NK-92 treated with Interleukin-12 subunit alpha and Interleukin-12 subunit beta, amount 100 ng/mL, for 24 hours (cell line): ENCODE results near the gene CDC42EP5.
"Not testable (repeated sequence)": the region's sequence is repeated elsewhere in the genome, so short reads cannot be mapped to it uniquely, and the experiment has no call there.

Source experiments
- DNase-seq: peaks from one replicate; lab custom pipeline; 2025; lab: John Stamatoyannopoulos, UW

The CDC42EP5 gene

DNA sequence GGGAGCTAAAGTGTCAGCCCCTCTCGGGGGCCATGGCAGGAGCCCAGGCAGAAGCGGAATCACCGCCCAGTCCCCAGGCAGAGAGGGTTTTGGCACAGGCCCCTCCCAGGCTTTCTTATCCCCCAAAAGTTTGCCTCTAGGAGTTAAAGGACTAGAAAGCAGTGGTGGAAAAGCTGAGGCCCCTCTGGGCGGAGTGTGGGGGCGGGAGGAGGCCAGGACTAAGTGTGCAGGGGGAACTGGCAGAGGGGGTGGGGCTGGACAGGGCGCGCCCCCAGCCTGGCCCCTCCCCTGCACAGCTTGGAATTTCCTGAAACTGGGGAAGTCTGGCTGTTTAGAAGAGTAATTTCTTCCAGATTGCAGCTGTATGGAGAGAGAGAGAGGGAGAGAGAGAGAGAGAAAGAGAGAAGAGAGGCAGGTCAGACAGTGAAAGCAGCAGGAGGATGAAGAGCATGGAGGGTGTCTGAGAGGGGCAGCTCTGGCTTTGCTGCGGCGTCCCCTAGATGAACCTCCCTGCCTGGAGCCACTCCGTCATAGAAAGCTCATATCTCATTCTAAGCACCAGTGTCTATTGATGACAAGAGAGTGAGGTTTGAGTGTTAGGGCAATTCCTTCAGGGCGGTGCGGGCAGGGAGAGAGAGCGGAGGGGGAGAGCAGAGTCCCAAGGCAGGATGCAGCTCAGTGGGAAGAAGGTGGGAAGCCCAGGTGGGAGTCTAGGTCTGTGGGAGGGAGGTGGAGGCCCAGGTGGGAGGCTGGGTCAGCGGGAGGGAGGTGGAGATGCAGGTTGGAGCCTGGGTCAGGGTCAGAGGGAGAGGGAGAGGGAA lies at the start of gene CDC42EP5:
Gene CDC42EP5 (minus strand): TSS at position 226 of the 821 bp plus-strand sequence. CDS start 7,749 bp downstream, outside the sequence.
- no peak for DNase-seq

- DNase-seq: no peak
Measured at GRCh38 chr19:54521860-54522513, 48.9 kb upstream of the CDC42EP5 start.

DNA sequence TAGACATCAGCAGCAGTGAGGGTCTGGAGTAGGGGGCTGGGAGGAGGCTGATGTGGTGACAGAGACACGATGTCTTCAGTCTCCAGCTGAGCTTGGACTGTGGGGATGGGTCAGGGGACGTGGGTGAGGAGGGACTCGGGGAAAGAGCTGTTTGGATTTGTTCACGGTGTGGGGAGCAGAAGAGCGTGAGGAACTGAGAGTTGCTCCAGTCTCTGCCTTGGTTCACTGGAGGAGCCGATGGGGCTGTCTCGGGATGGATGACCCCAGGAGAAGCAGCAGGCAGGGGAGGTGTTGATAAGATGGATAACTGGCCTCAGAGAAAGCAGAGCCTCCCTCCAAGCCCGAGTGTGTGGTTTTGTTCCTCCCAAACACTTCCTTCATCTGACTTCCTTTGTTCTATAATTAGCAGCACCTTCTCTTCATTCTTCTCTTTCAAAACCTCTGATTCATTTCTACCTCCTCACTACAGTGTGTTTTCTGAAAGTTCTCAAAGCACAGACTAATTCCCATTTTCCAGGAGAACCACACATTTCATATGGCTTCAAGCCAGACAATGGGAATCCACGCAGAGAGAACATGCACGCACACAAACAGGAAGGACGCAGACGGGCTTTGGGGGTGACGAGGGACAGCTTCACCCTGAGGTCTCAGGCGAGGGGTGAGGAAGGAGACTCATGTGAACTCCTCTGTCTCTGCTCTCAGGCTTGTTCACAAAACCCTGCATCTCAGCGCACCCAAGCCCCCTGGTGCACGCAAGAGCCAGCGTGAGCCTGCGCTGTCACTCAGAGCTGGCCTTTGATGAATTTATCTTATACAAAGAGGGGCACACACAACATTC lies 48.1 kb upstream of the CDC42EP5 start:
- no peak for DNase-seq

- peak; percentile 53 for DNase-seq
Measured at GRCh38 chr19:54518844-54519243, 45.7 kb upstream of the CDC42EP5 start.

DNA sequence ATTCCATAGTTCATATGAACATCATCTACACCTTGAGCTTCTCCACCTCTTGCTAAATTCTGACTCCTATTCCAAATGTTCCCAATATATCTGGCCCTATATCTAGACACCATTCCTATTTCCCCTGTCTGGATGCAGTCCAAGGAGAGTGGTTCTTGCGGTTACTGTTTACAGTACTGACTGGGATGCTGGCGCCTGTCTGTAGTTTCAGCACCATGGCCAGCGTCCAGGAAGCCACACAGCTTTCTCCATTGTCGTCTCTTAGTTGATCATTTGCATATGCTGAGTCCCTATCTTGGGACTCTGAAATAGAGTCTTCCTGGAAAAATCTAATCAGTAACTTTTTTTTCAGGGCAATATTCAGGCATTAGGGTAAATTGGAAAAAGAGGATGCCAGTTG lies 44.4 kb upstream of the CDC42EP5 start:
- DNase-seq: peak; percentile 43

GRCh38 chr19:54515156-54515555 lies 42.1 kb upstream of the CDC42EP5 start:
- DNase-seq: no peak

DNA sequence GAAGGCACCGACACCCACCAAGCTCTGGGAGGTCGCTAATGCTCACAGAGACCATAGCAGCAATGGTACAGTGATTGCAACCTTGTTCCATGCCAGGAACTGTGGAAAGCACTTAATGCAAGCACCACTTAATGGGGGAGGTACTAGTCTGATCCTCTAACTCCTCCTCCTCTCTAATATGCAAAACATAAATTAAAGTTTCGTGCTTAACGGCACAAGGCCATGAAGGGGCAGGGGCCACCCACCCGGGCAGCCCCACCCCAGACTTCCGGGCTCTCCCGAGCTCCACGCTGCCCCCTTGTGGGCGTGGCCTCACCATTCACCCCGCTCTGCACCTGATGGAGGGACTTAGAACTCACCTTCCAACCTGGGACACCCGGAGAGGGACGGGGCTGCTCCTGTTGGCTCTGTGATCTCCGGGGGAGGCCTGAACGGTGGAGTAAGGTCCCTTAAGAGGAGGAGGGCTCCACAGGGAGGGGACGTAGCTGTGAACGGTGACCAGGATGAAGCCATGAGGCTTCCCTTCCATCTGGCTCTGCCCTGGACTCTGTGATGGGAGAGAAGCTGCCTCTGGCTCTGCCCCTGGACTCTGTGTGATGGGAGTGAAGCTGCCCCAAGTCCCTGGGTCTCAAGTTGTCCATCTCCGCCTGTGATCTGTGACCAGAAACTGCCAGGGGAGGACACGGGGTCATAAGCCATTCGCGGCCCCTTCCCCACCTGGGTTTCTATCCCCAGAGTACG lies 36.3 kb upstream of the CDC42EP5 start:
- not testable (repeated sequence) for DNase-seq

- not testable (repeated sequence) for DNase-seq
Measured at GRCh38 chr19:54508487-54508886, 35.4 kb upstream of the CDC42EP5 start.

DNA sequence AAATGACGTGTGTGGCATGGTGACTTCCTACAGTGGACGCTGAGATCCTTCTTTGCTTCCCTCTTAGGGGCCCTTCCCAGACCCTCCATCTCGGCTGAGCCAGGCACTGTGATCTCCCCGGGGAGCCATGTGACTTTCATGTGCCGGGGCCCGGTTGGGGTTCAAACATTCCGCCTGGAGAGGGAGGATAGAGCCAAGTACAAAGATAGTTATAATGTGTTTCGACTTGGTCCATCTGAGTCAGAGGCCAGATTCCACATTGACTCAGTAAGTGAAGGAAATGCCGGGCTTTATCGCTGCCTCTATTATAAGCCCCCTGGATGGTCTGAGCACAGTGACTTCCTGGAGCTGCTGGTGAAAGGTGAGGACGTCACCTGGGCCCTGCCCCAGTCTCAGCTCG lies 34.7 kb upstream of the CDC42EP5 start:
- no peak for DNase-seq

DNA sequence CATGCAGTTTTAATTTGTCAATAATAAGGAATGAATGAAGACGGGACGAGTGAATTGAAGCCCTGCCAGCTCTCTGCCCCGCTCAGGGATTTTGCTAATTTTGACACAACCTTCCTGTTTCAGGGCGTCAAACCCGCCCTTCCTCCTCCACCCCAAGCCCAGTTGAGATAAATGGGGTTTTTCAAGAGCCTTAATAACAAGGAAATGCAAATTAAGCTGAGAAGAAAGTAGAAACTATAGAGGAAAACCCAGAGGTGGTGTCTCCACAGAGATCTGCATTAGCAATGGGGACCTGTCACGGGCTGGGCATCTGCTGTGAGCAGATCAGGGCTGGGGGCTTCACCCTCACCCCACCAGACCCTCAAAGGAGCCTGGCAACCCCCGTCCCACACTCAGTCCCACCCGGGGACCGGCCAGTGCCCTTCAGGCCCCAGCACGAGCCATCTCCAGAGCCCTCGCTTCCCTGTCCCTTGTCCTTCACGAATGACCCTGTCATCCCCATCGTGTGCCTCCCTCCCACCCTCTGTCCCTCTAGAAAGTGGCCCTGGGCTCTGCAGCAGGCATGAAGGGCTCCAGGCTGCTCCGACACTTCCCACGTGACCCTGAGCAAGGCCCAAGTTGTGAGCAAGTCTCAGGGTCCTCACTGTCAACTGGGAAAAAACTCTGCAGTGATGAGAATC lies 34.1 kb upstream of the CDC42EP5 start:
- DNase-seq: not testable (repeated sequence)

- no peak for DNase-seq
Measured at GRCh38 chr19:54506079-54506478, 33.0 kb upstream of the CDC42EP5 start.

DNA sequence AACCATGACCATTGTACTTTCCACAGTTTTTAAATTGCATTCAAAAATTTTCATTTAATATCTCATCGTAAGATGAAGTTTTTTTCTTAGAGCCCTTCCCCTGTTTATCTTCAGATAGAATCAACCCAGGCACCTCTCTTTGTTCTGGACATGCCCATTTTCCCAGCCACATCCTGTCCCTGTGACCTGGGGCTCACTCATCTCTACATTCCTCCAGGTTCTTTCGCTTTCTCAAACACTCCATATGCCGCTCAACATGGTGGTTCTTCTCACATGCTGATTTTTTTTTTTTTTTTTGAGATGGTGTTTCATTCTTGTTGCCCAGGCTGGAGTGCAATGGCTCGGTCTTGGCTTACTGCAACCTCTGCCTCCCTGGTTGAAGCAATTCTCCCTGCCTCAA lies 32.4 kb upstream of the CDC42EP5 start:
- DNase-seq: not testable (repeated sequence)

- no peak for DNase-seq
Measured at GRCh38 chr19:54502518-54503048, 29.5 kb upstream of the CDC42EP5 start, which contains the start of gene LAIR2. LAIR2 (plus strand) TSS chr19:54502831; CDS start chr19:54502919, 88 bp downstream.

DNA sequence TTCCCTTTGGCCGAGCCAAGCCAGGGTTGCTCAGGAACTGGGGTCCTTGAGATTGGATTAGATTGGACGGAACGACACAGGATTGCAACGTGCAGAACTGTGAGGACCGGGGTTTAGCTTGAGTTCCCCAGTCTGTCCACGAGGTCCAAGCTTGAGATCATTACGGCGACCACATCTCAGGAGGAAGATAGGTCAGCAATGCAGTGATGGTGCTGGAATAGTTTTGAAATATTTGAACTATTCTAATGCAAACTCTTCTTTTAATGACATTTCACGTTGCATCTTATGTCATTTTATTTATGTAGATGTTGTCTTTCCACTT lies 25.3 kb upstream of the CDC42EP5 start:
- not testable (repeated sequence) for DNase-seq

DNA sequence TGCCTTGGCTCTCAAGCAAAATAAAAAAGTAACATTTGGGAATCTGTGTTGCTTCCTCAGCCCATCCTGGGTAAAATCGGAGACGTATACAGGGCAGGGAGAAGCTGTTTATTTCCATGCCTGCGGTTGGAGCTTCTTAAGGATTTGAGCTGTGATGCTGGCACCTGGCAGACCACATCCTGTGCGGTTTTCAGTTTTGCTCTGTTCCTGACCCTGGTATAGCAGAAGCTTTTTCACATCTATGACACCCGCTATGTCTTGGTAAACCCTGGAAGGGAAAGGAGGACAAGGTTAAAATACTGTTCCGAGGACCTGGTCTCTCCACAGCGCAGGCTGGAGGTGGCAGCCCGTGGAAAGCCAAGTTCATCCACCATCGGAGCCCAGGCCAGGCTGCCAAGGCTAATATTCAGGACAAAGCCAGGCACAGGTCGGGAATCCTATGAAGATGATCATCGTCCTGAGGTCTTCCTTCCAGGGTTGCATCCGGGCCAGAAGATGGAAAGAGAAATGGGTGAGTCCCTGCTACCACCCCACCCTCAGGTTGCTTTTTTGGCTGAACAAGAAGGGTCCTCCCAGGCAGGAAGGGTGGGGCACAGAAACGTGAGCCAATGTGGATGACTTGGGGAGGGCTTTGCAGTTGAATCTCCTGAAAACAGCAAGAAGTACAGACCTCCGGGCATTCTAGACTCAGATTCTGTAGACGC lies 24.8 kb upstream of the CDC42EP5 start:
- not testable (repeated sequence) for DNase-seq

DNA sequence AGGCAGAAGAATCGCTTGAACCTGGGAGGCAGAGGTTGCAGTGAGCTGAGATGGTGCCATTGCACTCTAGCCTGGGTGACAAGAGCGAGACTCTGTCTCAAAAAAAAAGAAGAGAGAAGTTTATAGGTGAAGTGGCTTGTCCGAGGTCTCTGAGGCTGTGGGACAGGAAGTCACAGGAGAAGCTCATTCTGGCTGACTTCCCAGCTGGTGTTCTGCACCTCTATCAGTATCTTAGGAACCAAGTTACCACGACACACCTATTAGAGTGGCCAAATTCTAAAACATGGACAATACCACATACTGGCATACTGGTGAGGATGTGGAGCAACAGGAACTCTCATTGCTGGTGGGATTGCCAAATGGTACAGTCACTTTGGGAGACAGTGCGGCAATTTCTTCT lies 22.2 kb upstream of the CDC42EP5 start:
- not testable (repeated sequence) for DNase-seq

GRCh38 chr19:54493967-54494585 lies 21.0 kb upstream of the CDC42EP5 start:
- no peak for DNase-seq

GRCh38 chr19:54493056-54493455 lies 20.0 kb upstream of the CDC42EP5 start:
- not testable (repeated sequence) for DNase-seq

DNA sequence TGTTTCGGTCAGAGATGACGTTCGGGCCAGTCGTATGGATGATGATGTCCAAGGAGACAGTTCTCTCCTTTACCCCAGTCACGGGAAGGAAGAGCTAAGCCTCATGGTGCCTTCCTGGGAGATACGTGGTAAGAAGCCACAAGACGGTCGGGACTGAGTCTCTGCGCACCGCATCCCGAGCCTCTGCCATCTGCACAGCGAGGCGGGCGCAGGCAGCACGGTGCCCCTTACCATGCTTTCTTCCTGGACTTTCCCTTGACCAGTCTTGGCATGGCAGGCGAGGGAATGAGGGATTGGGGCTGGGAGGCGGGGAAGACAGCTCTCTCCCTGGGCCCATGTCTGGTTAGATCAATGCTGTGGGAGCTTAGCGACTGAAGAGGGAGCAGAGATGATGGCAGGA lies 19.5 kb upstream of the CDC42EP5 start:
- no peak for DNase-seq

DNA sequence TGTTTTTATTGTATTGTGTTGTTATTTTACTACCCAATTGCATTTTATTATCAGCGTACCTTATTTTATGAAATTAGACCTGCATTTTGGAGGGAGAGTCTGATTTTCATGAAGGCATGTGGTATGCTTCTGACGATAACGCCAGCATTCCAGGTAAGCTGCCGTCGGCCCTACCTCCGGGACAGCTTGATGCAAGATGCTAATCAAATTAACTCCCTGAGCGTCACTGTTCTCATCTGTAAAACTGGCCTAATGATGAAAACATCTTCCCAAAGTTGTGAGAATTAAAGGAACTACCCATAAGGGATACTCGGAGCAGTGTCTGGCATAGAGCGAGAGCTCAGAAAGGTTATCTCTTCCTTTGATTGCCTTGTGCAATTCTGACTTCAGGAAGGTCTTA lies 16.7 kb upstream of the CDC42EP5 start:
- no peak for DNase-seq
